ENCODE results near the gene ST6GALNAC5. TPM values are rescaled to one million over a fixed set of nuclear protein-coding genes. Genes with fewer than 3 reads are reported as not detected.

ST6GALNAC5 gene
- total RNA-seq, 4 donors from 2014 or later: not detected

GRCh38 chr1:77015748-77016341 lies 148.6 kb downstream of the ST6GALNAC5 start:
- TF ChIP-seq CTCF (IDR thresholded peaks at IDR 0.05; ENCODE audit: low read depth): no peak

GRCh38 chr1:77016386-77016985 lies 149.2 kb downstream of the ST6GALNAC5 start:
- TF ChIP-seq CTCF (IDR thresholded peaks at IDR 0.05; ENCODE audit: low read depth): no peak

- no peak for TF ChIP-seq CTCF (IDR thresholded peaks at IDR 0.05; ENCODE audit: low read depth)
These were observed 151.0 kb downstream of the ST6GALNAC5 start for GRCh38 chr1:77018311-77018710.

GRCh38 chr1:77018761-77019160 lies 151.5 kb downstream of the ST6GALNAC5 start:
- TF ChIP-seq CTCF (IDR thresholded peaks at IDR 0.05; ENCODE audit: low read depth): no peak

GRCh38 chr1:77021732-77022131 lies 154.5 kb downstream of the ST6GALNAC5 start:
- no peak for TF ChIP-seq CTCF (IDR thresholded peaks at IDR 0.05; ENCODE audit: low read depth)

GRCh38 chr1:77024500-77024899 lies 157.2 kb downstream of the ST6GALNAC5 start:
- TF ChIP-seq CTCF (IDR thresholded peaks at IDR 0.05; ENCODE audit: low read depth): no peak

GRCh38 chr1:77025599-77025998 lies 158.3 kb downstream of the ST6GALNAC5 start:
- TF ChIP-seq CTCF (IDR thresholded peaks at IDR 0.05; ENCODE audit: low read depth): no peak
